ENCODE data around the gene ZNF518A. TPM values are rescaled to one million over a fixed set of nuclear protein-coding genes. Genes with fewer than 3 reads are reported as not detected.
A peak's percentile ranks its signal among the peaks of the same experiment; 100 is the strongest.

ZNF518A gene
- total and polyA plus RNA-seq, 2 of the 13 experiments (the other 11 are each of a cell fraction or from before 2014, with no cell fraction given), result 21.7 to 37.1 TPM

- no peak for TF ChIP-seq ZNF142 (CRISPR knock-in tag; IDR thresholded peaks at IDR 0.05)
- no peak for TF ChIP-seq ATF7 (IDR thresholded peaks at IDR 0.05)
- no peak for TF ChIP-seq ATF7 (CRISPR knock-in tag; IDR thresholded peaks at IDR 0.05)
- peak; percentile 97 for TF ChIP-seq NCOR1 (IDR thresholded peaks at IDR 0.05; ENCODE audit: borderline replicate concordance, low read length)
- TF ChIP-seq SMAD1 (CRISPR knock-in tag; IDR thresholded peaks at IDR 0.05; ENCODE audit: borderline replicate concordance, low read depth), result no peak
- TF ChIP-seq CREM (IDR thresholded peaks at IDR 0.05), result peak; percentile 56
- TF ChIP-seq CREM (CRISPR knock-in tag; IDR thresholded peaks at IDR 0.05), result no peak
- no peak for TF ChIP-seq ZNF326 (CRISPR knock-in tag; IDR thresholded peaks at IDR 0.05; ENCODE audit: borderline replicate concordance)
- TF ChIP-seq ZNF224 (CRISPR knock-in tag; IDR thresholded peaks at IDR 0.05), result no peak
- no peak for TF ChIP-seq NCOA5 (CRISPR knock-in tag; IDR thresholded peaks at IDR 0.05)
- TF ChIP-seq SOX5 (CRISPR knock-in tag; IDR thresholded peaks at IDR 0.05; ENCODE audit: borderline replicate concordance), result no peak; the same call in 1 of the 2 replicates
- no peak for TF ChIP-seq CSRNP1 (CRISPR knock-in tag; IDR thresholded peaks at IDR 0.05)
- TF ChIP-seq GRHL1 (CRISPR knock-in tag; conservative IDR thresholded peaks at IDR 0.05), result no peak
- no peak for TF ChIP-seq MEIS1 (CRISPR knock-in tag; IDR thresholded peaks at IDR 0.05; ENCODE audit: borderline replicate concordance)
- TF ChIP-seq HOXA3 (CRISPR knock-in tag; IDR thresholded peaks at IDR 0.05), result no peak; the same call in 1 of the 2 replicates
- no peak for TF ChIP-seq XBP1 (CRISPR knock-in tag; IDR thresholded peaks at IDR 0.05)
- TF ChIP-seq NCOA1 (CRISPR knock-in tag; IDR thresholded peaks at IDR 0.05), result no peak
- TF ChIP-seq TFDP1 (CRISPR knock-in tag; IDR thresholded peaks at IDR 0.05; ENCODE audit: borderline replicate concordance), result no peak
- TF ChIP-seq SP1 (IDR thresholded peaks at IDR 0.05), result no peak
- TF ChIP-seq SP1 (CRISPR knock-in tag; IDR thresholded peaks at IDR 0.05), result no peak
These were observed 36.9 kb upstream of the ZNF518A start (continued) for GRCh38 chr10:96092999-96093767.
